Osteocyte (in vitro differentiated cells): Measurements from ENCODE around the gene SH3TC2. TPM values are rescaled to one million over a fixed set of nuclear protein-coding genes. Genes with fewer than 3 reads are reported as not detected.

Experiments
- DNase-seq: peaks from one replicate; pipeline ENCODE4 v3.0.0; 2021; ENCODE audit warnings: mixed read lengths; ENCODE audit not compliant: unreplicated experiment; ENCODE audit errors: extremely low spot score
- H3K27ac Mint-ChIP-seq: one replicate; pipeline ENCODE4 v1.8.0; 2021; ENCODE audit warnings: mild to moderate bottlenecking, mixed read lengths; ENCODE audit not compliant: unreplicated experiment
- H3K27me3 Mint-ChIP-seq: one replicate; pipeline ENCODE4 v1.8.0; 2021; ENCODE audit warnings: mixed read lengths; ENCODE audit not compliant: unreplicated experiment
- H3K36me3 Mint-ChIP-seq: one replicate; pipeline ENCODE4 v1.8.0; 2021; ENCODE audit warnings: mixed read lengths; ENCODE audit not compliant: unreplicated experiment
- H3K4me1 Mint-ChIP-seq: one replicate; pipeline ENCODE4 v1.8.0; 2021; ENCODE audit warnings: mixed read lengths; ENCODE audit not compliant: unreplicated experiment
- H3K4me3 Mint-ChIP-seq: one replicate; pipeline ENCODE4 v1.8.0; 2021; ENCODE audit warnings: mild to moderate bottlenecking, moderate library complexity, mixed read lengths; ENCODE audit not compliant: unreplicated experiment
- H3K9me3 Mint-ChIP-seq: one replicate; pipeline ENCODE4 v1.8.0; 2021; ENCODE audit warnings: mixed read lengths; ENCODE audit not compliant: unreplicated experiment
- CTCF ChIP-seq: fragments of 200-600 bp; sonication (generic); IDR thresholded peaks from 2 replicates; pipeline ENCODE4 v1.5.0; 2021; ENCODE audit warnings: antibody characterized with exemption, mild to moderate bottlenecking, moderate library complexity
- total RNA-seq: library from RNA; stranded (reverse); gene quantifications from 2 replicates; pipeline ENCODE4 v1.2.1, GENCODE V29; 2021

Gene SH3TC2
- total RNA-seq, 1 donor from 2014 or later = 0.83 TPM

- no peak for DNase-seq
- Mint-ChIP-seq H3K36me3 (no peaks in the 10 kb centered on the region), H3K27me3 (no peaks in the 10 kb centered on the region), H3K4me1 (no peaks in the 10 kb centered on the region), H3K4me3 (no peak overlapping the region), H3K27ac (no peak overlapping the region), H3K9me3 (no peaks in the 10 kb centered on the region)
- no peak for TF ChIP-seq CTCF
Measured at GRCh38 chr5:149046196-149046829, 16.5 kb downstream of the SH3TC2 start.

- H3K36me3 Mint-ChIP-seq = no peaks in the 10 kb centered on the region
- H3K27ac Mint-ChIP-seq = no peak overlapping the region
- no peaks in the 10 kb centered on the region for H3K27me3 Mint-ChIP-seq
- no peak for DNase-seq
- no peaks in the 10 kb centered on the region for H3K4me1 Mint-ChIP-seq
- no peak overlapping the region for H3K4me3 Mint-ChIP-seq
- no peak for TF ChIP-seq CTCF
- H3K9me3 Mint-ChIP-seq = no peaks in the 10 kb centered on the region
Measured at GRCh38 chr5:149045089-149045460, 17.8 kb downstream of the SH3TC2 start.

- no peaks in the 10 kb centered on the region for H3K4me1 Mint-ChIP-seq
- H3K36me3 Mint-ChIP-seq = no peaks in the 10 kb centered on the region
- DNase-seq = no peak
- no peak overlapping the region for H3K27ac Mint-ChIP-seq
- no peak for TF ChIP-seq CTCF
- no peaks in the 10 kb centered on the region for H3K27me3 Mint-ChIP-seq
- no peaks in the 10 kb centered on the region for H3K9me3 Mint-ChIP-seq
- no peak overlapping the region for H3K4me3 Mint-ChIP-seq
Measured at GRCh38 chr5:149044453-149045088, 18.3 kb downstream of the SH3TC2 start.

- DNase-seq = no peak
Measured at GRCh38 chr5:149043641-149044040, 19.2 kb downstream of the SH3TC2 start.

More at GRCh38 chr5:149043641-149044040, 19.2 kb downstream of the SH3TC2 start:
- no peaks in the 10 kb centered on the region for H3K9me3 Mint-ChIP-seq
- H3K4me3 Mint-ChIP-seq = no peak overlapping the region
- no peak overlapping the region for H3K27ac Mint-ChIP-seq
- no peak for TF ChIP-seq CTCF
- no peaks in the 10 kb centered on the region for H3K36me3 Mint-ChIP-seq
- no peaks in the 10 kb centered on the region for H3K27me3 Mint-ChIP-seq
- H3K4me1 Mint-ChIP-seq = peaks cover 1% of the 10 kb centered on the region
